ENCODE data around the gene GON7.

Gene GON7

GRCh38 chr14:93199031-93199430 lies 7.8 kb downstream of the GON7 start:
- TF ChIP-seq YY1 (IDR thresholded peaks at IDR 0.05; ENCODE audit: insufficient read depth, insufficient read length): no peak
- no peak for TF ChIP-seq SUZ12 (IDR thresholded peaks at IDR 0.05; ENCODE audit: extremely low read depth, insufficient read depth, insufficient read length)
- TF ChIP-seq ZNF274 (IDR thresholded peaks at IDR 0.05; ENCODE audit: low read depth, low read length): no peak
- H3K4me1 ChIP-seq (ENCODE audit: insufficient read depth, insufficient read length): no peaks in the 10 kb centered on the region
- H3K27me3 ChIP-seq (ENCODE audit: insufficient read depth, insufficient read length): no peaks in the 10 kb centered on the region
- H3K9ac ChIP-seq (ENCODE audit: insufficient read length, low read depth): no peak overlapping the region
- H3K36me3 ChIP-seq (ENCODE audit: insufficient read depth, insufficient read length, low read length): peaks cover 5% of the 10 kb centered on the region
- H3K4me3 ChIP-seq (ENCODE audit: insufficient read length, low read depth): no peak overlapping the region
- no peak for DNase-seq (ENCODE audit: low read depth, low spot score)
- H3K9me3 ChIP-seq (ENCODE audit: insufficient read depth, low read length): no peaks in the 10 kb centered on the region

DNA sequence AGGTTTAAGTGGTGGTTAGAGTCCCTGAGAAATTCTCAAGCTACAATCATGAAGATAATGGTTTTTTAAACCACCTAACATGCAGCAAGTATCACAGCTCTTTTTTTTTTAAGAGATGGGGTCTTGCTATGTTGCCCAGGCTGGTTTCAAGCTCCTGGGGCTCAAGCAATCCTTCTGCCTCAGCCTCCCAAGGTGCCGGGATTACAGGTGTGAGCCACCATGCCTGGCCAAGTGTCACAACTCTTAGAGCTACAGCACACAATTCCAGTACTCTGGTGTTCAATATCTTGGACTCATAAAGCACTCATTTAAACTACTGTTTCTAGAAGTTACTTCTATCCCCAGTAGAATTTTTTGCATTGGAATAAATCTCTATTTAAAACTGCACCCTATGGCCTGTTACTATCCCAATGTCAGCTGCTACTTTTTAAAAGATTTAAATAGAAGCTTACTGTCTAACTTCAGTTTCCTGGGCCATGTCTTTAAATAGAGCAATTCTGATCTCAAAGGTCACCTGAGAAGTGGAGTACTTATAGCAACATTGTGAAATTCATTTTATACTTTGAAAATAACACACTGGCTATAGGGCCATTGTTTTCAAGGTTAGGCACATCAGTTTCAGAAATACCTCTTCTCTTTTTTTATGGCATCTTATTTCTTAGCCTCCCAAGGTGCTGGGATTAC lies 11.4 kb downstream of the GON7 start:
- Histone ChIP-seq H3K9ac (ENCODE audit: insufficient read length, low read depth) (no peak overlapping the region), H3K27me3 (ENCODE audit: insufficient read depth, insufficient read length) (no peaks in the 10 kb centered on the region), H3K4me3 (ENCODE audit: insufficient read length, low read depth) (no peak overlapping the region), H3K4me1 (ENCODE audit: insufficient read depth, insufficient read length) (no peaks in the 10 kb centered on the region), H3K9me3 (ENCODE audit: insufficient read depth, low read length) (no peaks in the 10 kb centered on the region), H3K36me3 (ENCODE audit: insufficient read depth, insufficient read length, low read length) (no peaks in the 10 kb centered on the region)
- TF ChIP-seq ZNF274 (IDR thresholded peaks at IDR 0.05; ENCODE audit: low read depth, low read length): no peak
- TF ChIP-seq YY1 (IDR thresholded peaks at IDR 0.05; ENCODE audit: insufficient read depth, insufficient read length): no peak
- TF ChIP-seq SUZ12 (IDR thresholded peaks at IDR 0.05; ENCODE audit: extremely low read depth, insufficient read depth, insufficient read length): no peak
- no peak for DNase-seq (ENCODE audit: low read depth, low spot score)

DNA sequence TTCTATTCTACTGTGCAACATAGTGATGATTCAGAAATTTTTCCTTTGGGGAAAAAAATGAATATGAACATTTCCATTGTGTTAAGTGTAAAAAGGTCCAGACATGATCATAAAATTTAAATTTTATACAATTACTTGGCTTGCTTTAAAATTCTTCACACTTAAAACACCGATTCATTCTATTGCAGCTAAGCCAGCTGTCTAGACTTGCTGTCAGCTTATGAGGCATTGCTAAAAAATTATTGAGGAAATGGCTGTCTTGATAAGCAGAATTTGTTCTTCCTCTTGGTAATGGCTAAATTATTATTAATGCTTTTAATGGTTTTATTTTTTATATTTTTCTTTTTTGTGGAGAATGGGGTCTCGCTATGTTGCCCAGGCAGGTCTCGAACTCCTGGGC lies 19.9 kb downstream of the GON7 start:
- DNase-seq (ENCODE audit: low read depth, low spot score): no peak
- Histone ChIP-seq H3K4me1 (ENCODE audit: insufficient read depth, insufficient read length) (no peaks in the 10 kb centered on the region), H3K9me3 (ENCODE audit: insufficient read depth, low read length) (no peaks in the 10 kb centered on the region), H3K36me3 (ENCODE audit: insufficient read depth, insufficient read length, low read length) (peaks cover 26% of the 10 kb centered on the region), H3K9ac (ENCODE audit: insufficient read length, low read depth) (no peak overlapping the region), H3K27me3 (ENCODE audit: insufficient read depth, insufficient read length) (no peaks in the 10 kb centered on the region), H3K4me3 (ENCODE audit: insufficient read length, low read depth) (no peak overlapping the region)
- TF ChIP-seq ZNF274 (IDR thresholded peaks at IDR 0.05; ENCODE audit: low read depth, low read length): no peak
- no peak for TF ChIP-seq SUZ12 (IDR thresholded peaks at IDR 0.05; ENCODE audit: extremely low read depth, insufficient read depth, insufficient read length)
- no peak for TF ChIP-seq YY1 (IDR thresholded peaks at IDR 0.05; ENCODE audit: insufficient read depth, insufficient read length)

DNA sequence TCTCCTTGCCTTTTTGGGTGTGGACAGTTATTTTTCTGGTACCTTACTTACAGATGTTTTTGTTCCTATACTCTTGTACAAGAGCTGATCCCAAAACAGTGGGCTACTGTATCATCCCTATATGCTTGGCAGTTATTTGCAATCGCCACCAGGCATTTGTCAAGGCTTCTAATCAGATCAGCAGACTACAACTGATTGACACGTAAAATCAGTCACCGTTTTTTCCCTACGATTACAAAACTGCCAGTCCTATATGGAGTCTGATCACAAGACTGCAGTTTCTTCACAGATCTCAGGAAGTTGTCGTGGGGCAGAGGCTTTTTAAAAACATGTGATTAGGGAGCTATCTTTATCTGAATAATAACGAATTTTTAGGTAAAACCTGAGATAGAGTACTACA lies 20.4 kb downstream of the GON7 start:
- DNase-seq (ENCODE audit: low read depth, low spot score): no peak
- Histone ChIP-seq H3K27me3 (ENCODE audit: insufficient read depth, insufficient read length) (no peaks in the 10 kb centered on the region), H3K4me1 (ENCODE audit: insufficient read depth, insufficient read length) (no peaks in the 10 kb centered on the region), H3K36me3 (ENCODE audit: insufficient read depth, insufficient read length, low read length) (peaks cover 26% of the 10 kb centered on the region), H3K9ac (ENCODE audit: insufficient read length, low read depth) (no peak overlapping the region), H3K4me3 (ENCODE audit: insufficient read length, low read depth) (no peak overlapping the region), H3K9me3 (ENCODE audit: insufficient read depth, low read length) (no peaks in the 10 kb centered on the region)
- no peak for TF ChIP-seq YY1 (IDR thresholded peaks at IDR 0.05; ENCODE audit: insufficient read depth, insufficient read length)
- TF ChIP-seq ZNF274 (IDR thresholded peaks at IDR 0.05; ENCODE audit: low read depth, low read length): no peak
- TF ChIP-seq SUZ12 (IDR thresholded peaks at IDR 0.05; ENCODE audit: extremely low read depth, insufficient read depth, insufficient read length): no peak

DNA sequence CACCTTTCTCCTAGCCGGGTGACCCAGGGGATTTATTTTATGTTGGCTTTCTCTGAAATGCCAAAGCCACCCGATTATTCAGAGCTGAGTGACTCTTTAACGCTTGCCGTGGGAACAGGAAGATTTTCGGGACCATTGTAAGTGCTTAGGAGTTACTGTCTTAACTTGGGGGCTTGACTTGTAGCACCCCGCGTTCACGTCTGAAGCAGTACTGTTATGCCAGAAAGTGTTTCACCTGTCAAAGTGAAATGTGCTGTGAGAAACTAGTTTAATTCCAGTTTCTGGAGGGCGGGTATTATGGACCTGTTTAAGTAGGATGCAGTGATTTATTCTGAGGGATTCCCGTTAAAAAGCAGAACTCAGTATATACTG lies 21.5 kb downstream of the GON7 start:
- Histone ChIP-seq H3K4me3 (ENCODE audit: insufficient read length, low read depth) (peak overlapping the region; percentile 92), H3K9ac (ENCODE audit: insufficient read length, low read depth) (peak overlapping the region; percentile 88), H3K27me3 (ENCODE audit: insufficient read depth, insufficient read length) (no peaks in the 10 kb centered on the region), H3K9me3 (ENCODE audit: insufficient read depth, low read length) (no peaks in the 10 kb centered on the region), H3K36me3 (ENCODE audit: insufficient read depth, insufficient read length, low read length) (peaks cover 26% of the 10 kb centered on the region), H3K4me1 (ENCODE audit: insufficient read depth, insufficient read length) (no peaks in the 10 kb centered on the region)
- TF ChIP-seq YY1 (IDR thresholded peaks at IDR 0.05; ENCODE audit: insufficient read depth, insufficient read length) (no peak), SUZ12 (IDR thresholded peaks at IDR 0.05; ENCODE audit: extremely low read depth, insufficient read depth, insufficient read length) (no peak)
- DNase-seq (ENCODE audit: low read depth, low spot score): no peak

DNA sequence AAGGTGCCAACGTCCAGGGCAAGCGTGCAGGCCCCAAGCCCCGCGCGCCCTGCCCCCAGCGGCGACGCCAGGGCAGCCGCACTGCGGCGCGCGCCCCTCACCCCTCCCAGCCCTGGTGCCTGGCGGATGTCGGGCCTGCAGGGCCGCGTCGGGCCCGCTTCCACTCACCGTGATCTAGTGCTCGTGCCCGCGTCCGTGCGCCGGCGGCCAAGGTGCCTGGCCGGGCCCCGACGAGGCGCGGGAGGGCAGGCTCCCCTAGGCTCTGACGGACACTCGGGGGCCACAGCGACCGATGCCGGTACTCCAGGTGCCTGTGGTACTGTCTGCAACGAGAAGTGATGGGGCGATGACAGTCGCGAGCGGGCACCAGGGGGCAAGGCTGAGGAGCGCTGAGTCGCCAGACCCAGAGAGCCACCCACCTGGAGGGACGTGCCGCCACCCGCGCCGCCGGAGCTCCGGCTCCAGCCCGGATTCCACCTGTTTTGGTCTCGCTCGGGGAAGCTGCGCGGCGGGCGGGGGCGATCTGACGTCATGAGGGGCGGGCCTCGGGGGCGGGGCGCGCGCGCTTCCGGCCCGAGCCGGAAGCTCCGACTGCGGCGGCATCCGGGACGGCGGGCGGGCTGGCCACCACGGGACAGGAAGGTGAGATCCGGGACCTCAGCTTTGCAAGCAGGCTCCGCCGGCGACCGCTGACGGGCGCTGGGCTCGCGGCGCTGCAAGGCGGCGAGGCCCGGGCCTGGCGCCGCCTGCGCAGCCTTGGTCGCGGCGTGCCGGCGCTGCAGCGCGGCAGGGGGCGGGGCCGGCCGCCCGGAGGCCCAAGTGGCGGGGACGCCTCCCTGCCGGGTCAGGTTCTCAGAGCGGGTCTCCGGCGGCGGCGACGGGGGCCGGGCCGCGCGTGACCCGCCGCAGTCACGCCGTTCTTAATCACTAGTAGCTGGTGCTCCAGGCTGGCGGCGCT lies 22.2 kb downstream of the GON7 start, which contains the start of the genes LYSET and MOAP1:
TSS of gene LYSET (plus strand) at position 927 of the 958 bp plus-strand sequence. CDS start 89 bp downstream, outside the sequence.
TSS of gene MOAP1 (minus strand) at position 507 of the 958 bp plus-strand sequence. CDS start 655 bp downstream, outside the sequence.
- Histone ChIP-seq H3K9me3 (ENCODE audit: insufficient read depth, low read length) (no peaks in the 10 kb centered on the region), H3K4me3 (ENCODE audit: insufficient read length, low read depth) (peak within 1 kb of the TSS; percentile 92), H3K27me3 (ENCODE audit: insufficient read depth, insufficient read length) (no peaks in the 10 kb centered on the region), H3K4me1 (ENCODE audit: insufficient read depth, insufficient read length) (no peaks in the 10 kb centered on the region), H3K9ac (ENCODE audit: insufficient read length, low read depth) (peak within 1 kb of the TSS; percentile 88), H3K36me3 (ENCODE audit: insufficient read depth, insufficient read length, low read length) (peaks cover 26% of the 10 kb centered on the region)
- peak; percentile 77 for DNase-seq (ENCODE audit: low read depth, low spot score)
- no peak for TF ChIP-seq SUZ12 (IDR thresholded peaks at IDR 0.05; ENCODE audit: extremely low read depth, insufficient read depth, insufficient read length)
- no peak for TF ChIP-seq ZNF274 (IDR thresholded peaks at IDR 0.05; ENCODE audit: low read depth, low read length)
- no peak for TF ChIP-seq YY1 (IDR thresholded peaks at IDR 0.05; ENCODE audit: insufficient read depth, insufficient read length)
